ENCODE data around the gene PKN3. TPM values are rescaled to one million over a fixed set of nuclear protein-coding genes. Genes with fewer than 3 reads are reported as not detected.

PKN3 gene
- total and polyA plus RNA-seq, 2 of the 13 experiments (the other 11 are each of a cell fraction or from before 2014, with no cell fraction given), result 10.5 to 13.2 TPM

- TF ChIP-seq ZNF136 (CRISPR knock-in tag; IDR thresholded peaks at IDR 0.05; ENCODE audit: low read depth) (0 out of 2 replicates have a peak, but pooled peaks have one; percentile 66), CHD2 (IDR thresholded peaks at IDR 0.05; ENCODE audit: low read depth, low read length) (0 out of 2 replicates have a peak, but pooled peaks have one; percentile 11), ZNF75D (CRISPR knock-in tag; IDR thresholded peaks at IDR 0.05; ENCODE audit: borderline replicate concordance) (no peak), SAP130 (CRISPR knock-in tag; IDR thresholded peaks at IDR 0.05; ENCODE audit: low read depth) (peak; percentile 92), ZBTB3 (CRISPR knock-in tag; IDR thresholded peaks at IDR 0.05; ENCODE audit: borderline replicate concordance, low read depth) (no peak), NFYC (CRISPR knock-in tag; IDR thresholded peaks at IDR 0.05) (peak; percentile 92), ZNF619 (CRISPR knock-in tag; IDR thresholded peaks at IDR 0.05) (no peak), ETV6 (CRISPR knock-in tag; conservative IDR thresholded peaks at IDR 0.05) (no peak), SNAPC2 (CRISPR knock-in tag; IDR thresholded peaks at IDR 0.05) (no peak), LBX2 (CRISPR knock-in tag; IDR thresholded peaks at IDR 0.05; ENCODE audit: borderline replicate concordance) (no peak), ZNF253 (CRISPR knock-in tag; IDR thresholded peaks at IDR 0.05; ENCODE audit: borderline replicate concordance) (no peak), ZNF362 (CRISPR knock-in tag; IDR thresholded peaks at IDR 0.05; ENCODE audit: borderline replicate concordance) (no peak), ARNT2 (CRISPR knock-in tag; IDR thresholded peaks at IDR 0.05; ENCODE audit: low read depth) (peak; percentile 83; the same call in 1 of the 2 replicates), RFX3 (CRISPR knock-in tag; IDR thresholded peaks at IDR 0.05) (no peak), CREBL2 (CRISPR knock-in tag; IDR thresholded peaks at IDR 0.05; ENCODE audit: borderline replicate concordance) (0 out of 2 replicates have a peak, but pooled peaks have one; percentile 53), ZNF335 (CRISPR knock-in tag; IDR thresholded peaks at IDR 0.05) (no peak), SMARCC2 (IDR thresholded peaks at IDR 0.05) (no peak), HNF1A (IDR thresholded peaks at IDR 0.05; ENCODE audit: low read depth) (no peak), HNF1A (CRISPR knock-in tag; IDR thresholded peaks at IDR 0.05; ENCODE audit: borderline replicate concordance) (no peak), SMC3 (IDR thresholded peaks at IDR 0.05; ENCODE audit: low read length) (no peak), MXD3 (CRISPR knock-in tag; IDR thresholded peaks at IDR 0.05) (peak; percentile 77; the same call in 1 of the 2 replicates), YEATS4 (CRISPR knock-in tag; IDR thresholded peaks at IDR 0.05; ENCODE audit: borderline replicate concordance) (peak; percentile 69; the same call in 1 of the 2 replicates), NR1H2 (CRISPR knock-in tag; IDR thresholded peaks at IDR 0.05; ENCODE audit: borderline replicate concordance, low read depth) (no peak)
Measured at GRCh38 chr9:128723866-128724743, 21.8 kb downstream of the PKN3 start, which contains the start of gene ZDHHC12 (continued).
